Activated T-cell treated with anti-CD3 and anti-CD28 coated beads, Interleukin-2, amount 50 U/mL, for 4 hours (primary cell): ENCODE measurements around the gene CREB3L2. TPM values are rescaled to one million over a fixed set of nuclear protein-coding genes. Genes with fewer than 3 reads are reported as not detected.

Source experiments
- ATAC-seq, 2 donors: fragments of 200-7000 bp; cut with Tn5 transposase; one replicate each; pipeline ENCODE4 v1.10.0; 2021
- DNase-seq: peaks from one replicate; pipeline ENCODE4 v3.0.0-alpha.2; 2020
- H3K27me3 Mint-ChIP-seq: one replicate; pipeline ENCODE4 v1.8.0; 2021; ENCODE audit warnings: low read depth, mixed read lengths
- H3K36me3 Mint-ChIP-seq: one replicate; pipeline ENCODE4 v1.8.0; 2022; ENCODE audit warnings: mixed read lengths; ENCODE audit not compliant: insufficient read depth
- H3K4me1 Mint-ChIP-seq: one replicate; pipeline ENCODE4 v1.8.0; 2021; ENCODE audit warnings: low read depth, mixed read lengths
- H3K4me3 Mint-ChIP-seq: one replicate; pipeline ENCODE4 v1.8.0; 2021; ENCODE audit warnings: mild to moderate bottlenecking, moderate library complexity, mixed read lengths
- H3K9me3 Mint-ChIP-seq: one replicate; pipeline ENCODE4 v1.8.0; 2021; ENCODE audit warnings: mixed read lengths
- total RNA-seq, 3 donors: library from RNA; stranded (reverse); gene quantifications; one replicate each; pipeline ENCODE4 v1.2.1, GENCODE V29; 2021

Gene CREB3L2
- total RNA-seq, 3 donors from 2014 or later: 28.1 to 34.6 (median 29.8) TPM

GRCh38 chr7:138004046-138004445, 2.2 kb upstream of the CREB3L2 start:
- H3K27me3 Mint-ChIP-seq: no peaks in the 10 kb centered on the region
- no peak overlapping the region for H3K4me3 Mint-ChIP-seq
- no peak for DNase-seq
- peaks cover under 1% of the 10 kb centered on the region for H3K36me3 Mint-ChIP-seq
- no peak for ATAC-seq
- H3K9me3 Mint-ChIP-seq: no peaks in the 10 kb centered on the region
- peaks cover 26% of the 10 kb centered on the region for H3K4me1 Mint-ChIP-seq

GRCh38 chr7:138002828-138003189, 923 bp upstream of the CREB3L2 start:
- no peaks in the 10 kb centered on the region for H3K9me3 Mint-ChIP-seq
- H3K4me1 Mint-ChIP-seq: peaks cover 26% of the 10 kb centered on the region
- peak overlapping the region; percentile 94 for H3K4me3 Mint-ChIP-seq
- ATAC-seq: no peak
- H3K27me3 Mint-ChIP-seq: no peaks in the 10 kb centered on the region
- H3K36me3 Mint-ChIP-seq: peaks cover 5% of the 10 kb centered on the region
- no peak for DNase-seq

GRCh38 chr7:138002096-138002827, 376 bp upstream of the CREB3L2 start:
- peak; percentile 97 for DNase-seq
- Mint-ChIP-seq H3K27me3 (no peaks in the 10 kb centered on the region), H3K4me3 (peak overlapping the region; percentile 94)

DNA sequence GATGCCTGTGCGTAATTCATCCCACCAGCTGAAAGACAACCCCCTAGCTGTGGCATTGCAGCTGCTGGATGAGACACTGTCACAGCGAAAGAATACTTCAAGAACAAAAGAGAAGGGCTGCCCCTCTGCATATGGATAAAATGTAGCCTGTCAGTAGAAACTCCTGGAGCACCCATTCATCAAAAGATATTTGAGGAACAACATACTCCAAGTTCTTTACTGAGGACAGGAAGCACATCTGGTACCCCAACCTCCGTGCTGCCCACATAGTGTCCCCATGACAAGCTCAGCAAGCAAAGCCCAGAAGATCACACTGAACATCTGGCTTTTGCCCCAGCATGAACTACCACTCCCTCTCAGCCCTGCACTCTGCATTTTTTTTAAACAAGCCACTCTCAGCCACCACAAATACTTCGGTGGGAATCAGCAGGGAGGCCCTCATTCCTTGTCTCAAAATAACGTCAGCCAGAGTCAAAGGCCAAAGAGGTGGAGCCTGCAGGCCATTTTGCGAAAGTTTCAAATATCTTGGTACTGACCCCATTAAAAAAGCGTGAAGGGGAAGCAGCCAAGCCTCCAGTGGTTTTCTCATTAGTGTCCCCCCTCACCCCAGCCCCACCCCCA, 1.7 kb downstream of the CREB3L2 start:
- ATAC-seq (no peak), DNase-seq (no peak)
- no peaks in the 10 kb centered on the region for H3K9me3 Mint-ChIP-seq
- H3K36me3 Mint-ChIP-seq: peaks cover 8% of the 10 kb centered on the region
- no peaks in the 10 kb centered on the region for H3K27me3 Mint-ChIP-seq
- peaks cover 41% of the 10 kb centered on the region for H3K4me1 Mint-ChIP-seq
- H3K4me3 Mint-ChIP-seq: peak overlapping the region; percentile 94

More at GRCh38 chr7:138002096-138002827, 376 bp upstream of the CREB3L2 start:
- H3K36me3 Mint-ChIP-seq: peaks cover 5% of the 10 kb centered on the region
- peak; percentile 96 for ATAC-seq
- H3K9me3 Mint-ChIP-seq: no peaks in the 10 kb centered on the region
- H3K4me1 Mint-ChIP-seq: peaks cover 26% of the 10 kb centered on the region

GRCh38 chr7:137999496-138000080, 2.3 kb downstream of the CREB3L2 start:
- Mint-ChIP-seq H3K4me1 (peaks cover 41% of the 10 kb centered on the region), H3K4me3 (peak overlapping the region; percentile 94)

GRCh38 chr7:137998250-137998649, 3.6 kb downstream of the CREB3L2 start:
- no peak overlapping the region for H3K4me3 Mint-ChIP-seq
- no peaks in the 10 kb centered on the region for H3K27me3 Mint-ChIP-seq
- peaks cover 42% of the 10 kb centered on the region for H3K4me1 Mint-ChIP-seq
- DNase-seq: no peak
- H3K9me3 Mint-ChIP-seq: no peaks in the 10 kb centered on the region
- peaks cover 8% of the 10 kb centered on the region for H3K36me3 Mint-ChIP-seq
- ATAC-seq: no peak

More at GRCh38 chr7:137999496-138000080, 2.3 kb downstream of the CREB3L2 start:
- ATAC-seq: no peak
- Mint-ChIP-seq H3K27me3 (no peaks in the 10 kb centered on the region), H3K9me3 (no peaks in the 10 kb centered on the region), H3K36me3 (peaks cover 8% of the 10 kb centered on the region)
- no peak for DNase-seq

DNA sequence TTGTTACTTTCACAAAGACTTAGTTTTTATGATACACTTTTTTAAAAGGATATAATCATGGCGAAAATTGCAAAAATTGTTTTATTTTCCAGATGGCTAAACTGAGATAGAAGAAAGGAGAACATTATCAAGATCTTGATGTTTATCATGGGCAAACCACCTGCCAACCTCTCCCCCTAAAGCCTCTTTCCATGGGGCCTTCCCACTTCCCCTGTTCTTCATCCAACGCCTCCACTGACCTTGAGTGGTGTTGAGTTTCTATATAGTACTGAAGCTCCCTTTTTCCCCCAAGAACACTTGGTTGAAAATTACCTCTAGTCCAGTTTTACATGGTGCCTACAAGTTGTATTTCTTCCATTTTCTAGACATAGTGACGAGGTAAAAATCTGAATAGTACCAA, 5.0 kb downstream of the CREB3L2 start:
- DNase-seq (no peak), ATAC-seq (no peak)
- no peak overlapping the region for H3K4me3 Mint-ChIP-seq
- peaks cover 8% of the 10 kb centered on the region for H3K36me3 Mint-ChIP-seq
- H3K27me3 Mint-ChIP-seq: no peaks in the 10 kb centered on the region
- H3K9me3 Mint-ChIP-seq: no peaks in the 10 kb centered on the region
- H3K4me1 Mint-ChIP-seq: peaks cover 51% of the 10 kb centered on the region

DNA sequence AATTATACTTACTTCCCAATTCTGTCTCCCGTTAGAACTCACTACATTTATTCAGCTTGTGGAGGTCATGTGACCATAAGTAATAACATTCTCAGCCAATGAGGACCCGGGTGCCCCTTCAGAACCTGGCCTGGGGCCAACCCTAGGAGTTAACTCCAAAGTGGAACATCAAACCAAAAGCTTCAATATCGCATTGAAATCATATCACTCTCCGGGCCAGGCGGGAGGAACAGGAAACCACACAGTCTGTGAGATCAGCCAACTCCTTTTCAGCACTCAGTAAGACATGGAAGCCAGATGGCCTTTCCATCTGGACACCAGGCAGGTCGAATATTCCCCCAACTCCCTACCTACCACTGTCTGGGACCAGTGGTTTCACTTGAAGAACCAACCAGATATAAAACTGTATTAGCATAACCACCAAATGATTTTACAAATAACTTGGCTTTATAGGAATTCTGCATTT, 5.5 kb downstream of the CREB3L2 start:
- H3K4me3 Mint-ChIP-seq: no peak overlapping the region
- no peaks in the 10 kb centered on the region for H3K27me3 Mint-ChIP-seq
- H3K9me3 Mint-ChIP-seq: no peaks in the 10 kb centered on the region
- no peak for DNase-seq
- H3K36me3 Mint-ChIP-seq: peaks cover 8% of the 10 kb centered on the region
- no peak for ATAC-seq
- H3K4me1 Mint-ChIP-seq: peaks cover 53% of the 10 kb centered on the region

- no peak for ATAC-seq
- H3K4me3 Mint-ChIP-seq: no peak overlapping the region
- no peaks in the 10 kb centered on the region for H3K27me3 Mint-ChIP-seq
- no peak for DNase-seq
- H3K4me1 Mint-ChIP-seq: peaks cover 37% of the 10 kb centered on the region
- H3K9me3 Mint-ChIP-seq: no peaks in the 10 kb centered on the region
- H3K36me3 Mint-ChIP-seq: peaks cover 8% of the 10 kb centered on the region
Observed at GRCh38 chr7:137994216-137994615, 7.7 kb downstream of the CREB3L2 start.

- Mint-ChIP-seq H3K4me3 (no peak overlapping the region), H3K4me1 (peaks cover 31% of the 10 kb centered on the region), H3K27me3 (no peaks in the 10 kb centered on the region), H3K9me3 (no peaks in the 10 kb centered on the region), H3K36me3 (peaks cover 3% of the 10 kb centered on the region)
- no peak for ATAC-seq
- no peak for DNase-seq
Observed at GRCh38 chr7:137993395-137993743, 8.5 kb downstream of the CREB3L2 start.

DNA sequence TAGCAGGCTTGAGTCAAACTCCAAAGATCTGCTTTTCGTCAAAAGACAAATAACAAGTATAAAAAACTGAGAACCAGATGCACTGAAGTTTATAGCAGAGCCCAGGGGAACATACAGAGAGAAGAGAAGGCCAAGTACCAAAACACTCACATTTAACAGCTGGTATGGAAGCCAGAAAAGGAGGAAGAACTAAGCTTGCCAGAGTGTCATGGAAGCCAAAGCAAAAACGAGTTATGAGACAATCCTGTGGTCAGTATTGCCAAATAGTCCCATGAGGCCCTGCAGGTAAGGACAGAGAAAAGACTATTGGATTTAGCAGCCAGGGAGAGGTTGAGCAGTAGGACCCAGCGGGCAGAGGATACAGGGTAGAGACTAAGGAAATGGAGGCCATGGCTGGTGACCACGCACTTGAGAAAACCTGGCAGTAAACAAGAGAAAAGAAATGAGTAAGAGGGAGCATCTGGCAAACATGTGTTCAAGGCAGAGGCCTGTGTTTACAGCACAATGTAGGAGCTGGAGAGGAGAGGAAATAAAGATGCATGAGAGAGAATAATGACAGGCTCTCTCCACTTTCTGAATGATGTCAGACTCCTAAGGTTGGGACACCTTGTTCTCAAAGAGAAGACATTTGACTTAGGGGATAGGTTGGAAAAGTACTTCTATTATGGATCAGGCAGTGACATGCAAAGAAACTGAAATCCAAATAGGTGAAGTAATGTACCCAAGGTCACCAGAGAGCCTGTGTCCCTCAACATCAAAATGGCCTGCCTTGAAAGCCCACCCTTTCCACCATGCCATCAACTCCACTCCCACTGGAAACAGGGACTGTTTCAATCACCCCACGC, 9.1 kb downstream of the CREB3L2 start:
- Mint-ChIP-seq H3K36me3 (peaks cover 3% of the 10 kb centered on the region), H3K9me3 (no peaks in the 10 kb centered on the region), H3K27me3 (no peaks in the 10 kb centered on the region), H3K4me1 (peaks cover 34% of the 10 kb centered on the region), H3K4me3 (no peak overlapping the region)
- DNase-seq (no peak), ATAC-seq (peak; percentile 48 to 56)

DNA sequence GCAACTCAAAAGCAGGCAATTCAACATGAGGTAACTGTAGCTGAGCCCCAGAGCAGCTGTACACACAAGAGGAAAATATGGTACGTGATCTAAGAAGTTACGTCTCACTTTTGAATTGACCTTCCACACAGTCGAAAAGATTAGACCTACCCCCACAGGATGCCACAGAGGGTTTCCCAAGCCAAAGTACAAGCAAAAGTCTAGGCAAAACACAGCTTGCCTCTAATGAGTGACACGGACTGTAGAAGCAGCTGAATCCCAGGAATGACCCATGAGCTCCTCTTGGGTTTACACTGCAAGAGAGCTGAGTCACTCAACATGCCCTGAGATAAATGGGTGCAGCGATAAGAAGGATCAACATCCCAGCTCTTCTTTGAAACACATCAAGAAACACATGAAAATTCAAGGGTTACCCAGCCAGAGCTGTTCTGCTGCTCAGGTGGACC, 9.8 kb downstream of the CREB3L2 start:
- ATAC-seq: no peak
- Mint-ChIP-seq H3K27me3 (no peaks in the 10 kb centered on the region), H3K36me3 (peaks cover 3% of the 10 kb centered on the region), H3K4me3 (no peak overlapping the region), H3K4me1 (peaks cover 40% of the 10 kb centered on the region), H3K9me3 (no peaks in the 10 kb centered on the region)
- DNase-seq: no peak

DNA sequence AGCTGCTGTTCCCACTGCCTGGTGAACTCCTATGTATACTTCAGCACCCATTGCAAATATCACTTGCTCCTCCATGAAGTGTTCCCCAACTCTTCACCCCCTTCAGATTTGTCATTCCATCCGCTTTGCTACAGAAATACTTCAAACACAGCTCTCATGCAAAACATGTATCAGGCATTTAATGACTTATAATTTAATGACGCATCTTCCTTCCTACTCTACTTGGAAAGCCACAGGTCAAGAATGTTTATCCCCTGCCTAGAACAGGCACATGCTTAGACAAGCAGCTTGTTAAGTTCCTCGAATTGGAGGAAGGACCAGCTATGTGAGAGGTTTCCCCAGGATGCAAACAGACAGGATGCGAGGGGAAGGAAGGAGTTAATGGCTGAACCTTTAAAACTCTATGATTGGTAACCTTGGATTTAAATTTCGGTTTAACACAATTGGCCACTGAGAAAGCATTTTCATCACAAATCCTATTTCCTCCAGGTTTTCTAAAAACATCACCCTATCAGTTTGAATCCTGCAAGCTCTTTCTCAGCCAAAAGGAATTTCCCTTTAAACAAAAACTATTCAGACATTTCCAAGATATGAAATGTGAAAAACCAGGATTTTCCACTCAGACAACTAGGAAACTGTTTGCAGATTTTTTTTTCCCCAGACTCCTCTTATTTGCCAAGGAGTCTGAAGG, 11.5 kb downstream of the CREB3L2 start:
- no peak for DNase-seq
- Mint-ChIP-seq H3K4me3 (no peak overlapping the region), H3K27me3 (no peaks in the 10 kb centered on the region)

DNA sequence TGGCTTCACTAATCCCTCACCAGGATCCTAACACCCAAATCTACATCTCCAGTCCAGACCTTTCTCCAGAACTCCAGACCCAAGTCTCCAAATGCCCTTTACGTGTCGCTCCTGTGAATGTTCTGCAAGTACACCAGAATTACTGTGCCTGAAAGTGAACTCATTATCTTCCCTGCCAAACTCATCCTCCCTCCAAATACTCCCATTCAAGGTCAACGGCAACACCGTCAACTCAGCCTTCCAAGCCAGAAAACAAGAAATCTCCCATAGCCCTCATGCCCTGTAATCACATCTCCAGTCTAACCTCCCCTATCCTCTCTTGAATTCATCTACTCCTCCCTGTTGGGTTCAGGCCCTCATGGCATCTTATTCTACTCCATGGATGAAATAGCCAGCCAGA, 12.3 kb downstream of the CREB3L2 start:
- no peak for ATAC-seq
- no peaks in the 10 kb centered on the region for H3K27me3 Mint-ChIP-seq
- H3K36me3 Mint-ChIP-seq: peaks cover 10% of the 10 kb centered on the region
- no peak overlapping the region for H3K4me3 Mint-ChIP-seq
- H3K9me3 Mint-ChIP-seq: no peaks in the 10 kb centered on the region
- H3K4me1 Mint-ChIP-seq: peaks cover 32% of the 10 kb centered on the region
- DNase-seq: no peak

More for the DNA sequence above, 11.5 kb downstream of the CREB3L2 start:
- Mint-ChIP-seq H3K9me3 (no peaks in the 10 kb centered on the region), H3K4me1 (peaks cover 31% of the 10 kb centered on the region), H3K36me3 (peaks cover 5% of the 10 kb centered on the region)
- ATAC-seq: no peak
